Hematopoietic multipotent progenitor cell (in vitro differentiated cells): ENCODE measurements around the gene NHLH1. TPM values are rescaled to one million over a fixed set of nuclear protein-coding genes. Genes with fewer than 3 reads are reported as not detected.
A peak's percentile ranks its signal among the peaks of the same experiment; 100 is the strongest.

Source experiments
- DNase-seq, 3 donors: peaks; one replicate each; pipeline ENCODE4 v3.0.0-alpha.2; 2011 to 2015; ENCODE audit warnings: low read depth in 2 of 3, low spot score in 2 of 3
- total RNA-seq: library from RNA; depleted of rRNA; stranded (reverse); fragments of >200 nt; gene quantifications from one replicate; pipeline ENCODE4 v1.2.3, GENCODE V29; 2012

The NHLH1 gene
- total RNA-seq = not detected

- no peak for DNase-seq
These were observed at the start of gene NHLH1 for GRCh38 chr1:160366731-160367515. Gene NHLH1, plus strand, starts transcription at chr1:160367071. Its CDS starts 3,661 bp downstream, at chr1:160370732.

- no peak for DNase-seq
These were observed 44.0 kb upstream of the NHLH1 start for GRCh38 chr1:160322831-160323230.

- no peak for DNase-seq
These were observed 41.6 kb upstream of the NHLH1 start for GRCh38 chr1:160325252-160325651.

GRCh38 chr1:160326418-160326817 lies 40.5 kb upstream of the NHLH1 start:
- DNase-seq = peak in 1 of 3 donors; percentile 12

- no peak for DNase-seq
These were observed 38.7 kb upstream of the NHLH1 start for GRCh38 chr1:160328184-160328583.

- DNase-seq = no peak
These were observed 36.8 kb upstream of the NHLH1 start for GRCh38 chr1:160330119-160330518.

GRCh38 chr1:160332516-160332915 lies 34.4 kb upstream of the NHLH1 start:
- DNase-seq = no peak

- DNase-seq = no peak
These were observed 28.3 kb upstream of the NHLH1 start for GRCh38 chr1:160338580-160338979.

- no peak for DNase-seq
These were observed 26.7 kb upstream of the NHLH1 start for GRCh38 chr1:160340146-160340545.

GRCh38 chr1:160340866-160341265 lies 26.0 kb upstream of the NHLH1 start:
- DNase-seq = no peak

- DNase-seq = peak in 2 of 3 donors; percentile 4 to 15
These were observed 24.3 kb upstream of the NHLH1 start for GRCh38 chr1:160342526-160342925.

- peak; percentile 71 to 96 (median 95) for DNase-seq
These were observed 23.7 kb upstream of the NHLH1 start, which contains the start of the genes COPA and NCSTN for GRCh38 chr1:160342953-160343869. Gene COPA, minus strand, starts transcription at chr1:160343250. Its CDS starts 80 bp downstream, at chr1:160343170. Gene NCSTN, plus strand, starts transcription at chr1:160343383. Its CDS starts 14 bp downstream, at chr1:160343397.

- no peak for DNase-seq
These were observed 22.6 kb upstream of the NHLH1 start for GRCh38 chr1:160344241-160344640.

- DNase-seq = no peak
These were observed 21.9 kb upstream of the NHLH1 start for GRCh38 chr1:160344936-160345335.

- DNase-seq = no peak
These were observed 20.4 kb upstream of the NHLH1 start for GRCh38 chr1:160346463-160346862.

GRCh38 chr1:160346958-160347357 lies 19.9 kb upstream of the NHLH1 start:
- DNase-seq = peak in 2 of 3 donors; percentile 31 to 56

- DNase-seq = no peak
These were observed 15.2 kb upstream of the NHLH1 start for GRCh38 chr1:160351629-160352028.

- no peak for DNase-seq
These were observed 14.3 kb upstream of the NHLH1 start for GRCh38 chr1:160352555-160352954.

- no peak for DNase-seq
These were observed 13.6 kb upstream of the NHLH1 start for GRCh38 chr1:160353223-160353622.

- peak in 2 of 3 donors; percentile 36 to 57 for DNase-seq
These were observed 12.4 kb upstream of the NHLH1 start for GRCh38 chr1:160354388-160354985.
